HG03135 (cell line): ENCODE measurements around the gene YEATS2.
"Not testable (repeated sequence)": the region's sequence is repeated elsewhere in the genome, so short reads cannot be mapped to it uniquely, and the experiment has no call there.

Source experiments
- ATAC-seq: cut with Tn5 transposase; IDR thresholded peaks from one replicate; pipeline ENCODE4 v1.9.1; 2021; ENCODE audit warnings: mild to moderate bottlenecking, moderate library complexity; ENCODE audit not compliant: unreplicated experiment

Gene YEATS2

GRCh38 chr3:183711516-183711915, 13.9 kb downstream of the YEATS2 start:
- ATAC-seq = no peak

- no peak for ATAC-seq
These were observed 17.0 kb downstream of the YEATS2 start for GRCh38 chr3:183714622-183715021.

GRCh38 chr3:183718012-183718411, 20.4 kb downstream of the YEATS2 start:
- ATAC-seq = no peak

GRCh38 chr3:183725387-183725786, 27.8 kb downstream of the YEATS2 start:
- ATAC-seq = no peak

- ATAC-seq = no peak
These were observed 30.6 kb downstream of the YEATS2 start for GRCh38 chr3:183728204-183728603.

GRCh38 chr3:183730361-183730760, 32.8 kb downstream of the YEATS2 start:
- ATAC-seq = no peak

- ATAC-seq = no peak
These were observed 34.0 kb downstream of the YEATS2 start for GRCh38 chr3:183731611-183732010.

- no peak for ATAC-seq
These were observed 36.0 kb downstream of the YEATS2 start for GRCh38 chr3:183733553-183733952.

- ATAC-seq = no peak
These were observed 37.3 kb downstream of the YEATS2 start for GRCh38 chr3:183734750-183735494.

GRCh38 chr3:183737116-183737515, 39.5 kb downstream of the YEATS2 start:
- no peak for ATAC-seq

- not testable (repeated sequence) for ATAC-seq
These were observed 42.6 kb downstream of the YEATS2 start for GRCh38 chr3:183740154-183740553.

- ATAC-seq = no peak
These were observed 45.6 kb downstream of the YEATS2 start for GRCh38 chr3:183743231-183743630.

- ATAC-seq = no peak
These were observed 47.9 kb downstream of the YEATS2 start for GRCh38 chr3:183745300-183746098.

GRCh38 chr3:183754052-183754451, 56.5 kb downstream of the YEATS2 start:
- ATAC-seq = no peak

GRCh38 chr3:183762304-183762703, 64.7 kb downstream of the YEATS2 start:
- no peak for ATAC-seq

GRCh38 chr3:183764847-183765731, 67.5 kb downstream of the YEATS2 start:
- ATAC-seq = no peak

GRCh38 chr3:183766107-183766506, 68.5 kb downstream of the YEATS2 start:
- no peak for ATAC-seq

- no peak for ATAC-seq
These were observed 69.4 kb downstream of the YEATS2 start for GRCh38 chr3:183766745-183767606.

- ATAC-seq = no peak
These were observed 70.5 kb downstream of the YEATS2 start for GRCh38 chr3:183768114-183768513.

GRCh38 chr3:183769453-183769852, 71.9 kb downstream of the YEATS2 start:
- no peak for ATAC-seq
